ENCODE measurements around the gene CSNK1G1.
"Not testable (repeated sequence)": the region's sequence is repeated elsewhere in the genome, so short reads cannot be mapped to it uniquely, and the experiment has no call there.

CSNK1G1 gene

DNA sequence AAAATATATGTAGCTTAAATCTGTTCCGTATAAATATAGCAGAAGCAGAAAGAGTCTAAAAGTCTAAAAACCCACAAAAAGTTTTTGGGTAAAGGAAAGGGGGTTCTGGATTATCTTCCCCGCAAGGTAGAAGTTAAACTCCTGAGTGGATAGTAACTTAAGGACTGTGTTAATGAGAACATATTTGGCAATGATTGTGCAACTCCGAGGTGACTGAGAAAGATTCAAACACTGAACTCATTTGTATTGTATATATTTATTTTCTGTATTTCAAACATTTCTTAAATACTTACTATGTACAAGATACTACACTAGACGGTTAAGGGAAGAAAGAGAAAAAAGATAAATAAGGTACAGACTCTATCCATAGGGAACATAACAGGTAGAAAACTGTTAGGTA lies 120.4 kb downstream of the CSNK1G1 start:
- DNase-seq = no peak

- DNase-seq = no peak
Observed at GRCh38 chr15:64233299-64233698, 122.7 kb downstream of the CSNK1G1 start.

- no peak for DNase-seq
Observed at GRCh38 chr15:64232400-64232799, 123.6 kb downstream of the CSNK1G1 start.

DNA sequence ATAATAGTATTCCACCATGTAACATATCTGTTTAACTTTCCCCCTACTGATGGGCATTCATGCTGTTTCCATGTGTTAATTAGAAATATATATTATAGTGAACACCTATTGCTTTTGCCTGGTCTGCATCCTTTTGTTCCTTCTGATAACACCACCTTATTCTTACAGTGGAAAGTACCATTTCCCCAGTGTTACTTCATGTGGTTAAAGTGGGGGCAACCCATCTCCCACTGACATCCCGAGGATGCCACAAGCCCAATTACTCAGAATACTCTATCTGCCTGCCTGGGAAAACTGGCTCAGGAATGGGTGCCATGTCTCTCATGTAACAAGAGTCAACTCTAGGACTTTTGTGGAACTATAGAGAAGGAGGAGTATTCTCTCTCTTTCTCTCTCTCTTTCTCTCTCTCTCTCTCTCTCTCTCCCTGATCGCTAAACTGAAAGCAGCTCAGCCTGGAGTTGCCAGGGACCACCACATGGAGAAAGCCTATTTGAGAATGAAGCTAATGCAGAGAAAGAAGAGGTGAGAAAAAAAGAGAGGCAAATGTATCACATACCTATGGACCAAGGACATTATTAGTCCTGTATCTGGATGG lies 126.7 kb downstream of the CSNK1G1 start:
- no peak for DNase-seq

DNA sequence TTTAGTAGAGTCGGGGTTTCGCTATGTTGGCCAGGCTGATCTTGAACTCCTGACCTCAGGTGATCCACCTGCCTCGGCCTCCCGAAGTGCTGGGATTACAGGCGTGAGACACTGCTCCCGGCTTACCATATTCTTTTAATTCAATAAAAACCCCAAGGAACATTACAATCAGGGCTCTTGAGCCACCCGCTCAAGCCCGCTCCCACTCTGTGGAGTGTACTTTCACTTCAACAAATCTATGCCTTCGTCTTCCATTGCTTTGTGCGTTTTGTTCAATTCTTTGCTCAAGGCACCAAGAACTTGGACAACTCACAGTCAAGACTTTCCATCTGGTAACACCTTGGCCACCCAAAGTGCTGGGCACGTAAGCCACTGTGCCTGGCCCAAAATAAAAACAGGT lies 130.2 kb downstream of the CSNK1G1 start:
- DNase-seq = no peak

DNA sequence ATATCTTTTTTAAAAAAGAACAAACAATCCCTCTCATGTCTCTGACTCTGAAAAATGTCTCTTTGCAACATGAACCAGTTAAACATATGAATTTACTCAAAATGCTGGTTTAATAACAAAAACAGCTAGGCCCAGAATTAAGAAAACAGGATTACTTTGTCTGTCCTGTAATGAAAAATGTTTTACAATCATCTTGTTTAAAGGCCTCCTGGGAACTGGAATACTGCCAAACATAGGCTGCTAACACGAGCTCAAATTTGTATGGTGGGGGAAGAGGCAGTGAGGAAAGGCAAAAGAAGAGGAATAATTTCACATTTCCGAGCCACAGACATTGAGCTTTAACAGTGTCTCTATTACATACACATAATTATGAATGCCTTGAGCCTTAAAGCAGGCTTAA lies 131.5 kb downstream of the CSNK1G1 start:
- no peak for DNase-seq

GRCh38 chr15:64223882-64224281 lies 132.1 kb downstream of the CSNK1G1 start:
- DNase-seq = no peak

DNA sequence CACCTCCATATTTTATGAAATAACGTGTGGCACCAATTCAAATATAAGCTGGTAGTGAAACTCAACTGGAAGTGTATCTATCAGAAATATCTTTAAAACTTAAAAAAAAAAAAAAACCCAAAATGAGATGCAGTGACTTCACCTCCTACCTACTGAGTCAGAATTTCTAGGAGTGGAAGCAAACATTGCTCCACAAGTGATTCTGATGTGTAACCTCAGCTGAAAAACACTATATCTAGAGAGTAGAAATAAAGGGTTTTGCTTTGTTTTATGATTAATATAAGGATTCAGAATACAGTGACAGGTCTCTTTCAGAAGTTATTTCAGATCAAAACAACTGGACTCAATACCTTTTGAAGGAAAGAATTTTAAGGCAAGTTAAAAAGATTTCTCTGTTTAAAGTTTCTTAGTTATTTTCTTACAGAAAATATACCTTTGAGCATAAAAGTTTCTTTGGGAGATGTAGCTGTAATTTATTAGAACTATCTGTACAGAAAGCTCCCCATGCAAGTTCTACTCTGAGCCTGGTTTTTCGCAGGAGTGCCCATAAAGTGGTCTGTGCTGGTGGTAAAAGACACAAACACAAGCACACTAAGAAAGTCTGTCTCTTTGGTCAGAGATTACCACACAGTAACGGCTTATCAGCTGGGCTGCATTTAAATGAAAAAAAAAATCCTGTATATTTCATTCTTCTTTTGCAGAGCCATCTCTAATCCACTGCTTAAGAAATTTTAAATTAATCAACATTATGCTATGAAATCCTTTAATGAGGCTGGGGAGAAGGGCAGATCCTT lies 133.2 kb downstream of the CSNK1G1 start:
- DNase-seq = no peak

GRCh38 chr15:64221911-64222310 lies 134.1 kb downstream of the CSNK1G1 start:
- not testable (repeated sequence) for DNase-seq

- DNase-seq = not testable (repeated sequence)
Observed at GRCh38 chr15:64217429-64217750, 138.6 kb downstream of the CSNK1G1 start.

DNA sequence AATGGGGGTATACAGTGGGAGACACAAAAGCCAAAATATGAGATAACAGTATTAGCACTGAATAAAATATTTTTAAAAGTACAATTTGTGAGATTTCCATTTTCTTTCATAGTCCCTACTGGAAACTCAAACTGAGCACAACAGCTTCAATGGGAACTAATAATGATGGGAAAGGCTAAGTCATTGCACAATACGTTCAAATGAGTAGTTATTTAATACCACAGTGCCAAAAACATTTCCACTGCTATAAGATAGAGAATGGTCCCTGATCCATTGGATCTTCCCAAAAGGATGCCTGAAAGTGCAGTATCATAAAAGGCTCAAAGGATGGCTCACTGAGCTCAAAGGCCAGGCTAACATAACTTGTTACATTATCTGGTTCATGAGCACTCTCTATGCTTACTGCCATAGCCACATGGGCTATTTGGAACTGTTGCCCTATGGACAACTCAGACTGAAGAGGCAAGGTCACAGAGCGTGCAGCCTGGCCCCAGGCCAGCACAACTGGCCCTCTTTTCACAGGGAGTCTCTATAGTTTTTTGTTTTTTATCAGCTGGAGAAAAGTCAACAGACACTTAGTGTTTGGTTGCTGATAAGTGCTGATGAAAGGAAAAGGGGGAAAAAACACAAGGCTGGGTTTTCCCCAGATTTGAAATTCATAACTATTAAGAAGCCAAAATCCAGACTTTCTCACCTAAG lies 139.1 kb downstream of the CSNK1G1 start:
- no peak for DNase-seq

- DNase-seq = no peak
Observed at GRCh38 chr15:64216196-64216595, 139.8 kb downstream of the CSNK1G1 start.

- no peak for DNase-seq
Observed at GRCh38 chr15:64213646-64214045, 142.3 kb downstream of the CSNK1G1 start.

DNA sequence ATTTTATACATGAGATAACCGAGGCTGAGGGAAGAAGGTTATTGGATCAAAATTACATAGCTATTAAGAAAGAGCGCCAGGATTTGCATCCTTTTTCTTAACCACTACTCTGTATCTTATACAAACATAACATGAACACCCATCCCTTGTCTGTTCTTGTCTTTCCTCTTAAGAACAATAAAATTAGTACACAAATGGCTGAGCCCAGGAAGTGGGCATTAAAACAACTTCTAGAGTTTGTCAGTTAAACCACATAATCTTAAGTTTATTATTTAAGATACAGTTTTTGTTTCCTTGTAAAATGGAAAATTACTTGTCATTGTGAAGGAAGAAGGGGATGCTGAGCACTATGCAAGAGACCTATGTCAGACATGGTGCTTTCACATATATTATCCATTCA lies 144.3 kb downstream of the CSNK1G1 start:
- no peak for DNase-seq

- no peak for DNase-seq
Observed at GRCh38 chr15:64210371-64210770, 145.6 kb downstream of the CSNK1G1 start.

GRCh38 chr15:64209680-64210334 lies 146.2 kb downstream of the CSNK1G1 start:
- no peak for DNase-seq

DNA sequence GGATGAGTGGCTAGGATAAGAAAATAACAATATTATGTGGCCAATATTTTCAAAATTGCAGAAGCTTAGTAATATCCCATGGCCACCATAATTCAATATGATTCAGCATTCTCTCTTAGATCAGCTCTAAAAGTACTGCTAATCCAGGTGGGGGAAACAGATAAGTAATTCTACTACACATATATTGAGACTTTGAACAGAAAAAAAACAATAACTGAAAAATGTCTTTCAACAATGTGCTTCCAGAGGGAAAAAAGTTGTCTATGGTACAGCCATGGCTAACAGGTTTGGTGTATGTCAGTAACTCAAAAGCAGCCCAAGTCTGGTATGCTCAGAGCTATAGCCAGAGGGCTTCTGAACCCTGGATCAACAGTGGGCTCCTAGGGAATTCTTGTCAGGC lies 150.8 kb downstream of the CSNK1G1 start:
- DNase-seq = no peak

GRCh38 chr15:64197425-64197824 lies 158.5 kb downstream of the CSNK1G1 start:
- DNase-seq = no peak

DNA sequence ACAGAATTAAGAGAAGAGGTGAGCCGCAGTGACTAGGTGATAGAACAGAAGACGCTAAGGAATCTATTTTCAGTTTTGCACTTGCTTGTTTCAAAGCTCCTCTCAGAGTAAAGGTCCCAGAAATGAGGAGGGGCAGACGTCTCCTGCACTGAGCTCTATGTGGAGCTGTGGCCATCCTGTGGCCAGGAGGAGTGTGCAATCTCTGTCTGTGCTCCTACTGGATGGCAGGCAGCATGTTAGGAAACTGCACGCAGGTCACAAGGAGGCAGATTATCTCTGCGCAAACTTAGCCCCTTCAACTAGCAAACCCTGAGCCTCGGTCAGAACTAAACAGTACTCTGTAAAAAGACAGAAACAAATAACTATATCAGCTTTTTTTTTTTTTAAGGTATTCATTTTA lies 162.0 kb downstream of the CSNK1G1 start:
- no peak for DNase-seq

GRCh38 chr15:64191971-64192830 lies 163.8 kb downstream of the CSNK1G1 start:
- no peak for DNase-seq

DNA sequence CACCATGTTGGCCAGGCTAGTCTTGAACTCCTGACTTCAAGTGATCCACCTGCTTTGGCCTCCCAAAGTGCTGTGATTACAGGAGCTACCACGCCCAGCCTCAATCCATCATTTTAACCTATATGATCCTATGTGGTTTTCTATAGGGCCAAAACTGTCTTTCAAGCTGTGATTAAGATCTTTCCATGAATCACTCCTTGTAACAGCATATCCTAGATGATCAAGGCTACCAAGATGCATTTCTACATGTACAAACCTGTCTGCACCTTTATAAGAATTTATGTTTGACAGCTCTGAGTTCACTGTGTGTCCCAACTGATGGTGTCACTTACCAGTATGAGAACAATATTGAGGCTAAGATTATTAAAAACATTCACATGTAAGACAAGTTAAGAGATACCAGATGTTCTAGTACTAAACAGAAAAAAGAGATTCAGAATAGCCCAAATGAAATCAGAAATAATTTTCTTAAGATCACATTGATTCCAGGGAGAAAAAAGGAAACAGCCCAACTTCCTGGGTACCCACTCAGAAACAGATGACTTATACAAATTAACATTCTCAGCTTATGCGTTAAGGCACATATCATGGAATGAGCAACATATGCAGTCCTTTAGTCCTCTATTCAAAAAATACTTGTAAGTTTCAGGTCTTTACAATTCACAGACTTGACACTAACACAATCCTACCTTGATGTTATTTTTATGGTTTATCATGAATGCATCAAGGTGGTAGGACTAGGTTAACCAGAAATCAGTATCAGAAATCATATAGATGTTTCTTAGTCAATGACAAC lies 168.4 kb downstream of the CSNK1G1 start:
- DNase-seq = no peak
